Articular chondrocyte of knee joint (primary cell): ENCODE data around the gene SPART. TPM values are rescaled to one million over a fixed set of nuclear protein-coding genes. Genes with fewer than 3 reads are reported as not detected.

Source experiments
- small RNA-seq: library from RNA; depleted of rRNA; stranded (forward); fragments of <200 nt; gene quantifications from one replicate; pipeline ENCODE3, GENCODE V24; 2012
- total RNA-seq: library from RNA; depleted of rRNA; stranded (reverse); fragments of >200 nt; gene quantifications from 2 replicates; pipeline ENCODE4 v1.2.3, GENCODE V29; 2012

The SPART gene
- total RNA-seq = 75.4 and 91.3 TPM in 2 replicates

GRCh38 chr13:36346222-36347083 is at the start of gene SPART:
TSS of gene SPART (minus strand) at chr13:36346394. CDS start at chr13:36335830, 10,564 bp downstream.

GRCh38 chr13:36297366-36298338 is 48.5 kb downstream of the SPART start, which contains the start of gene CCDC169:
TSS of gene CCDC169 (minus strand) at chr13:36297814. CDS start at chr13:36297719, 95 bp downstream.

Small RNAs within 50 kb of the gene (small RNA-seq; reads per million reads assigned to genes)
- not detected for gene RNU6-71P

Other genes with a start within 250 kb of the SPART start
- gene DCLK1, start 215.0 kb downstream of the SPART start, total RNA-seq = 2.2 and 3.8 TPM in 2 replicates
- gene SOHLH2, start 131.8 kb downstream of the SPART start, total RNA-seq = 0.13 and 0.86 TPM in 2 replicates
- gene CCDC169, start 48.6 kb downstream of the SPART start, total RNA-seq = 2.6 and 3.9 TPM in 2 replicates
- 0.13 and 0.22 TPM in 2 replicates for gene CCNA1, start 86.1 kb upstream of the SPART start, total RNA-seq